ENCODE data around the gene CTXND1. TPM values are rescaled to one million over a fixed set of nuclear protein-coding genes. Genes with fewer than 3 reads are reported as not detected.

The CTXND1 gene
- total and polyA plus RNA-seq, 9 donors = 0.04 to 0.52 (median 0.14) TPM; not detected in 1

DNA sequence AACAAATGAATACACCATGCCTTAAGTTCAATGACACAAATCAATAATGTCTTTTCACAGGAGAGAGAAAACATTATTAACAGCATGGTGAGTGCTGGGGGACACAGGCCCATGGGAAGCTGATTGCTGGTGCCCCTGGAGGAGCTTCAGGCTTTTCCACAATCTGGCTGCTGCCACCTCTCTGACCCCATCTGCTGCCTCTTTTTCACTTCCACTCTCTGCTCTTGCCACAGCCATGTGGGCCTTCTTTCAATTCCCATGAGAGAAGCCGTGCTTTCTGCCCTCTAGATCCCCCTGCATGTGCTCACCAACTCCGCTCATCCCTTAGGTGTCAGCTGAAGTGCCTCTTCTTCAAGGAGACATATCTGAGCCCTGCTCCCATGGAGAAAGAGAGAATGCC is 21.0 kb upstream of the CTXND1 start:
- TF ChIP-seq CTCF (IDR thresholded peaks at IDR 0.05) (no peak), EP300 (IDR thresholded peaks at IDR 0.05) (no peak), POLR2A (IDR thresholded peaks at IDR 0.05) (no peak)
- 85 to 89% (median 86%) methylated on average over 2 of the region's 2 CpGs for WGBS, 3 donors
- H3K27me3 ChIP-seq = no peaks in the 10 kb centered on the region
- no peaks in the 10 kb centered on the region for H3K36me3 ChIP-seq
- H3K4me3 ChIP-seq = no peak overlapping the region
- intact Hi-C loops (cut with DNase I) = no loop called here
- no peaks in the 10 kb centered on the region for H3K4me1 ChIP-seq (ENCODE audit: insufficient read depth)
- no peak for DNase-seq
- no peaks in the 10 kb centered on the region for H3K9me3 ChIP-seq
- no peak overlapping the region for H3K27ac ChIP-seq

DNA sequence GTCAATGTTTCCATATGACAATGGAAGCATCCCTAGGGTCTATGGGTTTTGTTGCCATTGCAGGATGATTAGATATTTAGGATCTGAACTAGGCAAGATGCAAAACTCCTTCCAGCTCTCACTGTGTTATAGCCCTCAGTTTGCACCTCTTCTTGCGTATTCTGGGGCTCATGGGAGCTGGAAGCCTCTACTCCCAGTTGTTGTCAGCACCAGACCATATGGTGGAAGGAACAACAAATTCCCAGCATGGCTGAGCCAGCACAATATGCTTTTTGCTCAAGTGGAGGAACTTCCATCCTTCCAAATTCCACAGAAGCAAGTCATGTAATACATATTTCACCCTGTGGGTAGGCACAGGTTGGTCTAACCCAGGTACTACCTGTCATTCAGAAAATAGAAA is 18.5 kb upstream of the CTXND1 start:
- no peak for TF ChIP-seq CTCF (IDR thresholded peaks at IDR 0.05)
- TF ChIP-seq POLR2A (IDR thresholded peaks at IDR 0.05) = no peak
- TF ChIP-seq EP300 (IDR thresholded peaks at IDR 0.05) = no peak
- Histone ChIP-seq H3K4me1 (ENCODE audit: insufficient read depth) (no peaks in the 10 kb centered on the region), H3K36me3 (no peaks in the 10 kb centered on the region), H3K9me3 (no peaks in the 10 kb centered on the region), H3K27me3 (no peaks in the 10 kb centered on the region), H3K4me3 (no peak overlapping the region), H3K27ac (no peak overlapping the region)
- intact Hi-C loops (cut with DNase I) = no loop called here
- WGBS, 3 donors = 62 to 72% (median 63%) methylated on average over 1 of the region's 1 CpG
- no peak for DNase-seq

DNA sequence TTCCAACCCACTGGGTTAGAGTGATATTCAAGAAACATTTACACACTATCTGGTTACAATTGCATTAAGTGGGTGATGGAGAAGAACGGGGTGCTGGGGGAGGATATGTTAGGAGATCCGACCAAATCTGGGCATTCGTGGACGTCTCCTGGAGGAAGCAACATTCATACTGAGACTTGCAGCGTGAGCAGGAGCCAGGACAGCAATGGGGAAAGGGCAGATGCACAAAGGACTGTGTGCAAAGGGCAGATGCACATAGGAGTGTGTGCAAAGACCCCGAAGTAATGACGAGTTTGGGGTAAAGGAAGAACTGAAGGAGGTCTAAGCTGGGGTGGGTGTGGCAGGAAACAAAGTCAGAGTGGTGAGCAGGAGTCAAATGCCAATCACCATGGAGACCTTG is 16.1 kb upstream of the CTXND1 start:
- Histone ChIP-seq H3K9me3 (no peaks in the 10 kb centered on the region), H3K4me1 (ENCODE audit: insufficient read depth) (no peaks in the 10 kb centered on the region), H3K4me3 (no peak overlapping the region), H3K36me3 (no peaks in the 10 kb centered on the region), H3K27ac (no peak overlapping the region), H3K27me3 (no peaks in the 10 kb centered on the region)
- no peak for TF ChIP-seq EP300 (IDR thresholded peaks at IDR 0.05)
- no peak for TF ChIP-seq POLR2A (IDR thresholded peaks at IDR 0.05)
- intact Hi-C loops (cut with DNase I) = no loop called here
- DNase-seq = no peak
- WGBS, 3 donors = 85 to 86% (median 85%) methylated on average over 7 of the region's 7 CpGs

DNA sequence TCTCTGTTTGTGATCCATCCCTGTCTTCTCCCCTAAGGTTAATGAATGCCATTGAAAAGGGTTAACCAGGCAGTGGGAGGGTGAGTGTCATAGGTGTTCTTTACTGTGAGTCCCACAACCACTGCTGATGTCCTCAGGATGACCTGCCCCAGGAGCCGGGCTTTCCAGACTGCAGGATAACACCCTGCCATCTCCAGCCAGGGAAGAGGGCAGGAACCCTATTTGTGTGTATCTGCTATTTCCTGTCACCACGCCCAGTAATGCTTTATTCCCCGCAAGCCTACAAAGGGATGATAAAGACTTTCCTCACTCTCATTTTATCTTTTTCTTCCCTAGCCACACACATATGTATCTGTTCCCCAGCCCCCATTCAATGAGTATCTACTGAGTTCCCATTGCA is 15.6 kb upstream of the CTXND1 start:
- Histone ChIP-seq H3K4me3 (no peak overlapping the region), H3K36me3 (no peaks in the 10 kb centered on the region), H3K4me1 (ENCODE audit: insufficient read depth) (no peaks in the 10 kb centered on the region), H3K9me3 (no peaks in the 10 kb centered on the region), H3K27me3 (no peaks in the 10 kb centered on the region), H3K27ac (no peak overlapping the region)
- 40 to 64% (median 50%) methylated on average over 3 of the region's 3 CpGs for WGBS, 3 donors
- no peak for DNase-seq
- intact Hi-C loops (cut with DNase I) = no loop called here
- TF ChIP-seq POLR2A (IDR thresholded peaks at IDR 0.05) (no peak), EP300 (IDR thresholded peaks at IDR 0.05) (no peak), CTCF (IDR thresholded peaks at IDR 0.05) (no peak)

GRCh38 chr15:80266745-80267144 is 14.7 kb upstream of the CTXND1 start:
- DNase-seq = no peak
- no peak overlapping the region for H3K27ac ChIP-seq
- TF ChIP-seq EP300 (IDR thresholded peaks at IDR 0.05) (no peak), CTCF (IDR thresholded peaks at IDR 0.05) (no peak), POLR2A (IDR thresholded peaks at IDR 0.05) (no peak)
- WGBS, 3 donors = 86 to 97% (median 88%) methylated on average over 4 of the region's 4 CpGs
- intact Hi-C loops (cut with DNase I) = no loop called here
- H3K27me3 ChIP-seq = no peaks in the 10 kb centered on the region
- H3K36me3 ChIP-seq = no peaks in the 10 kb centered on the region
- H3K4me1 ChIP-seq (ENCODE audit: insufficient read depth) = no peaks in the 10 kb centered on the region
- no peaks in the 10 kb centered on the region for H3K9me3 ChIP-seq
- H3K4me3 ChIP-seq = no peak overlapping the region
